A549 (cell line): ENCODE results near the gene NAV2. TPM values are rescaled to one million over a fixed set of nuclear protein-coding genes. Genes with fewer than 3 reads are reported as not detected.
A peak's percentile ranks its signal among the peaks of the same experiment; 100 is the strongest.
"Not testable (repeated sequence)": the region's sequence is repeated elsewhere in the genome, so short reads cannot be mapped to it uniquely, and the experiment has no call there.

Source experiments
- ATAC-seq, 2 experiments: fragments of 200-7000 bp in 1 of 2; fragments of >200 bp in 1 of 2; cut with Nextera tagmentation in 1 of 2; cut with Tn5 transposase in 1 of 2; 3 replicates each; pipeline versions ENCODE4 v1.8.0 to v1.9.1; 2018 to 2020; ENCODE audit warnings: mild to moderate bottlenecking in 1 of 2, moderate library complexity in 1 of 2
- CTCF ChIA-PET: fragments of 300-600 bp; sonication (Branson Sonifier 250); formaldehyde crosslinking; extraction: SDS; loops from one replicate; lab custom pipeline; 2021; ENCODE audit warnings: antibody characterized with exemption, inconsistent platforms; lab: Yijun Ruan, JAX
- POLR2A ChIA-PET: fragments of 350-600 bp; formaldehyde crosslinking; extraction: SDS; loops from one replicate; lab custom pipeline; 2021; ENCODE audit warnings: antibody characterized with exemption, inconsistent platforms; lab: Yijun Ruan, JAX
- DNase-seq, 2 experiments: peaks; one replicate each; pipeline versions ENCODE4 v3.0.0 to v3.0.0-alpha.2; 2011 to 2016; ENCODE audit warnings: low read depth in 1 of 2, low spot score in 1 of 2
- FAIRE-seq: peaks from 2 replicates; lab custom pipeline; 2011; peaks lifted over from hg19 to GRCh38; lab: Jason Lieb, UNC
- H3K27ac ChIP-seq, 2 experiments: fragments of >200 bp; sonication (Bioruptor Twin); formaldehyde crosslinking; 3 replicates each; pipeline ENCODE4 v1.5.1; 2016 to 2017
- H3K4me1 ChIP-seq: fragments of >200 bp; sonication (Bioruptor Twin); formaldehyde crosslinking; 3 replicates; pipeline ENCODE4 v1.6.1; 2016
- H3K4me2 ChIP-seq: fragments of >200 bp; sonication (Bioruptor Twin); formaldehyde crosslinking; 3 replicates; pipeline ENCODE4 v1.6.1; 2016
- H3K4me3 ChIP-seq: fragments of >200 bp; sonication (Bioruptor Twin); formaldehyde crosslinking; 3 replicates; pipeline ENCODE4 v1.5.1; 2016
- H3K9me3 ChIP-seq: fragments of >200 bp; sonication (Bioruptor Twin); formaldehyde crosslinking; 3 replicates; pipeline ENCODE4 v1.6.1; 2016
- CHD2 ChIP-seq: fragments of 150-350 bp; IDR thresholded peaks from 2 replicates; pipeline ENCODE4 v1.6.1; 2014; ENCODE audit warnings: low read length; ENCODE audit not compliant: partially characterized antibody
- CHD4 ChIP-seq: fragments of 200-600 bp; sonication (generic); IDR thresholded peaks from 2 replicates; pipeline ENCODE4 v1.6.1; 2016; ENCODE audit warnings: antibody characterized with exemption, mild to moderate bottlenecking, borderline replicate concordance
- EHF ChIP-seq: fragments of 250-450 bp; sonication (Bioruptor Pico); IDR thresholded peaks from 2 replicates; pipeline ENCODE4 v1.5.0; 2020; ENCODE audit warnings: mild to moderate bottlenecking
- EHMT2 ChIP-seq: fragments of 200-600 bp; sonication (generic); IDR thresholded peaks from 2 replicates; pipeline ENCODE4 v1.6.1; 2016; ENCODE audit warnings: antibody characterized with exemption, low read depth, mild to moderate bottlenecking, moderate library complexity
- EP300 ChIP-seq, 2 experiments: fragments of >200 bp; sonication (Bioruptor Twin); formaldehyde crosslinking; IDR thresholded peaks; 2 replicates in 1 of 2; 3 replicates in 1 of 2; pipeline ENCODE4 v1.6.1; 2016 to 2017
- ESRRA ChIP-seq: fragments of 150-350 bp; IDR thresholded peaks from 2 replicates; pipeline ENCODE4 v1.6.1; 2014; ENCODE audit warnings: mild to moderate bottlenecking, low read length, borderline replicate concordance
- FOSB ChIP-seq: fragments of 250-450 bp; sonication (Bioruptor Pico); IDR thresholded peaks from 2 replicates; pipeline ENCODE4 v1.5.0; 2020; ENCODE audit warnings: mild to moderate bottlenecking, moderate library complexity
- FOXS1 ChIP-seq: fragments of 250-450 bp; sonication (Bioruptor Pico); IDR thresholded peaks from 2 replicates; pipeline ENCODE4 v1.5.0; 2020; ENCODE audit warnings: mild to moderate bottlenecking, moderate library complexity
- KDM1A ChIP-seq: fragments of 200-600 bp; sonication (generic); IDR thresholded peaks from 2 replicates; pipeline ENCODE4 v1.6.1; 2016; ENCODE audit warnings: low read depth, mild to moderate bottlenecking
- MAFK ChIP-seq: fragments of 450-650 bp; IDR thresholded peaks from 2 replicates; pipeline ENCODE4 v1.6.1; 2014; ENCODE audit not compliant: partially characterized antibody
- MAZ ChIP-seq: fragments of 150-350 bp; IDR thresholded peaks from 2 replicates; pipeline ENCODE4 v1.6.1; 2014; ENCODE audit warnings: antibody characterized with exemption, low read depth, low read length, borderline replicate concordance
- MYC ChIP-seq: IDR thresholded peaks from 2 replicates; pipeline ENCODE4 v1.6.1; 2012; ENCODE audit warnings: mild to moderate bottlenecking, inconsistent platforms, low read length, improper control_type of control experiment, borderline replicate concordance
- PHF8 ChIP-seq: fragments of 200-600 bp; sonication (generic); IDR thresholded peaks from 2 replicates; pipeline ENCODE4 v1.6.1; 2016; ENCODE audit warnings: low read depth, mild to moderate bottlenecking, antibody characterized with exemption, moderate library complexity, borderline replicate concordance
- RAD21 ChIP-seq, 2 experiments: fragments of >200 bp in 1 of 2; sonication (Bioruptor Twin) in 1 of 2; formaldehyde crosslinking in 1 of 2; IDR thresholded peaks in 1 of 2; conservative IDR thresholded peaks in 1 of 2; 2 replicates in 1 of 2; 3 replicates in 1 of 2; pipeline ENCODE4 v1.6.1; 2012 to 2018; ENCODE audit warnings: inconsistent platforms in 1 of 2
- RARB ChIP-seq: fragments of 250-450 bp; sonication (Bioruptor Pico); IDR thresholded peaks from 2 replicates; pipeline ENCODE4 v1.8.0; 2021; ENCODE audit warnings: mild to moderate bottlenecking, moderate library complexity
- SMC3 ChIP-seq: fragments of >200 bp; sonication (Bioruptor Twin); formaldehyde crosslinking; IDR thresholded peaks from 3 replicates; pipeline ENCODE4 v1.6.1; 2018; ENCODE audit warnings: inconsistent platforms
- SREBF2 ChIP-seq: fragments of 450-650 bp; IDR thresholded peaks from 2 replicates; pipeline ENCODE4 v1.6.1; 2014; ENCODE audit warnings: mild to moderate bottlenecking, moderate library complexity
- TP53 ChIP-seq: fragments of 250-450 bp; sonication (Bioruptor Pico); IDR thresholded peaks from 2 replicates; pipeline ENCODE4 v1.5.0; 2021; ENCODE audit warnings: mild to moderate bottlenecking, moderate library complexity
- ZC3H11A ChIP-seq: fragments of 450-650 bp; IDR thresholded peaks from 2 replicates; pipeline ENCODE4 v1.6.1; 2014; ENCODE audit warnings: antibody characterized with exemption, mild to moderate bottlenecking
- ZSCAN20 ChIP-seq: fragments of 250-450 bp; sonication (Bioruptor Pico); IDR thresholded peaks from 2 replicates; pipeline ENCODE4 v1.8.0; 2022; ENCODE audit warnings: mild to moderate bottlenecking, moderate library complexity
- WGBS: methylation state at CpG from one replicate; pipeline ENCODE4 v1.1.6; 2017; ENCODE audit errors: missing lambda C conversion rate; 5-methylcytosine and 5-hydroxymethylcytosine counted together
- polyA plus RNA-seq, 4 experiments: library from polyadenylated mRNA; depleted of rRNA in 3 of 4; stranded (reverse); fragments of >200 nt; fragmentation: RNase III in 1 of 4; extraction: RNeasy Plus Mini Kit Qiagen cat#74134 plus additional on column Dnase treatment in 1 of 4; gene quantifications; 2 replicates in 3 of 4; 3 replicates in 1 of 4; pipeline ENCODE4 v1.2.3, GENCODE V29; 2011 to 2017
- TF ChIP-seq, protein P1 (sequence below): IDR thresholded peaks from 2 replicates; pipeline ENCODE4 v1.6.1; 2012
- TF ChIP-seq, protein P2 (sequence below): IDR thresholded peaks from 2 replicates; pipeline ENCODE4 v1.6.1; 2012
- TF ChIP-seq, protein P3 (sequence below): fragments of >200 bp; sonication (Bioruptor Twin); formaldehyde crosslinking; IDR thresholded peaks from 3 replicates; pipeline ENCODE4 v1.5.1; 2016
- TF ChIP-seq, protein P4 (sequence below): fragments of 250-450 bp; sonication (Bioruptor Pico); IDR thresholded peaks from 2 replicates; pipeline ENCODE4 v1.5.0; 2020; ENCODE audit warnings: low read depth, mild to moderate bottlenecking, moderate library complexity
- TF ChIP-seq, protein P5 (sequence below): fragments of 150-350 bp; IDR thresholded peaks from 2 replicates; pipeline ENCODE4 v1.6.1; 2014; ENCODE audit warnings: low read depth, mild to moderate bottlenecking, low read length

NAV2 gene
- polyA plus RNA-seq, 2 of the 4 experiments (the other 2 are of a cell fraction): 4.9 to 19.8 TPM

DNA sequence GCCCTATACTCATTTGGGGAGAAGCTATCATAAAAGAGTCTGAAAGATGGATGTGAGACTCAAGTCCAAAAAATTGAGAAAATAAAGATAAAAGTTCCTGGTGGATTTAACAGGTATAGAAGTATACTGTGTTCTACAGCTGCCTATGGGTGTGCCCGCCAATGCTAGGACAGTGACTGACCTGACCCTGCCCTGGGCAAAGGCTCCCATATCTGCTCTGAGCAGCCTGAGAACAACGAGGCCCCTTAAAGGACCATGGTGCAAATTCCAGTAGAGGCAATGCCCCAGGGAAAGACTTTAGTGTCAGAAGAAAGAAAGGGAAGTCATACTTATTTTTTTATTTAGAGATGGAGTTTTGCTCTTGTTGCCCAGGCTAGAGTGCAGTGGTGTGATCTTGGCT, 181.8 kb downstream of the NAV2 start (continued):
- TF ChIP-seq, protein P1, sequence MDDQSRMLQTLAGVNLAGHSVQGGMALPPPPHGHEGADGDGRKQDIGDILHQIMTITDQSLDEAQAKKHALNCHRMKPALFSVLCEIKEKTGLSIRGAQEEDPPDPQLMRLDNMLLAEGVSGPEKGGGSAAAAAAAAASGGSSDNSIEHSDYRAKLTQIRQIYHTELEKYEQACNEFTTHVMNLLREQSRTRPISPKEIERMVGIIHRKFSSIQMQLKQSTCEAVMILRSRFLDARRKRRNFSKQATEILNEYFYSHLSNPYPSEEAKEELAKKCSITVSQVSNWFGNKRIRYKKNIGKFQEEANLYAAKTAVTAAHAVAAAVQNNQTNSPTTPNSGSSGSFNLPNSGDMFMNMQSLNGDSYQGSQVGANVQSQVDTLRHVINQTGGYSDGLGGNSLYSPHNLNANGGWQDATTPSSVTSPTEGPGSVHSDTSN: no peak
- TF ChIP-seq ZC3H11A: no peak
- TF ChIP-seq, all 56 proteins: peak for 0

DNA sequence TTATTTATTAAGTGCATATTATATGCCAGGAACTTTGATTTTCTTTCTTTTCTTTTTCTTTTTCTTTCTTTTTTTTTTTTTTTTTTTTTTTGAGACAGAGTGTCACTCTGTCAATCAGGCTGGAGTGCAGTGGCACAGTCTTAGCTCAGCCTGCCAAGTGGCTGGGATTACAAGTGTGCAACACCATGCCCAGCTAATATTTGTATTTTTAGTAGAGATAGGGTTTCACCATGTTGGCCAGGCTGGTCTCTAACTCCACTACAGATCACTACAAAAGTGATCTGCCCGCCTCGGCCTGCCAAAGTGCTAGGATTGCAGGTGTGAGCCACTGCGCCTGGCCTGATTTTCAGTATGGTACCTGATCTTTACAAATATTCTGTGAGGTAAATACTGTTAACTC, 182.4 kb downstream of the NAV2 start:
- CTCF ChIA-PET: interaction anchor here (1.5 to 4.0 kb wide), 2 partner anchors 9 to 331 kb away, joined by 3 to 22 read pairs; no protein-coding TSS in a partner anchor
- H3K4me1 ChIP-seq, H3K4me3 ChIP-seq, ATAC-seq, FAIRE-seq, H3K9me3 ChIP-seq, DNase-seq, H3K4me2 ChIP-seq, POLR2A ChIA-PET, H3K27ac ChIP-seq: not testable (repeated sequence)
- 98% methylated on average over 3 of the region's 3 CpGs for WGBS

DNA sequence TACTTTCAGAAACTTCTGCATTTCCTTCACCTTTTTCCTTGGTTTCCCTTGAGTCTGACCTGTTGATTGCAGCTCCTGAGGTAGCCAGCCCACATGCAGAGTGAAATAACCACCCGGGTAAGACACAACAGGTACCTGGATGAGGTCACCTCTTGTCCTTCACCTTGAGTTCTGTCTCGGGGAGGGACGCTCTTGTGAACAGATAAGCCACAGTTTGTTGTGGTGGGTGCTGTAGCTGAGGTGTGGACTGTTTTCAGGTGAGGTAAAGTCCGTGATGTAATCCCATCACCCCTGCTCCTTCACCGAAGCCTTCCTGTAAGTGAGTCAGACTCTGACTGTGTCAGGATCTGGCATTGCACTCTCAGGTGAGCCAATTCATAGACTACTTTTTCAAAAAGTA, 183.1 kb downstream of the NAV2 start:
- DNase-seq (no peak), FAIRE-seq (no peak), ATAC-seq (no peak)
- POLR2A ChIA-PET: no interaction called here
- H3K4me1 ChIP-seq: no peaks in the 10 kb centered on the region
- no peak overlapping the region for H3K27ac ChIP-seq
- TF ChIP-seq RARB: no peak
- TF ChIP-seq RAD21 (conservative IDR thresholded peaks at IDR 0.05 in 1 of 2, IDR thresholded peaks at IDR 0.05 in 1 of 2): no peak
- TF ChIP-seq, all 56 proteins: peak for 0
- no peak overlapping the region for H3K4me3 ChIP-seq
- H3K4me2 ChIP-seq: no peak overlapping the region
- H3K9me3 ChIP-seq: no peaks in the 10 kb centered on the region
- WGBS: 53% methylated on average over 5 of the region's 5 CpGs
- CTCF ChIA-PET: interaction anchor here (1.5 to 4.0 kb wide), 2 partner anchors 8 to 331 kb away, joined by 3 to 22 read pairs; no protein-coding TSS in a partner anchor

DNA sequence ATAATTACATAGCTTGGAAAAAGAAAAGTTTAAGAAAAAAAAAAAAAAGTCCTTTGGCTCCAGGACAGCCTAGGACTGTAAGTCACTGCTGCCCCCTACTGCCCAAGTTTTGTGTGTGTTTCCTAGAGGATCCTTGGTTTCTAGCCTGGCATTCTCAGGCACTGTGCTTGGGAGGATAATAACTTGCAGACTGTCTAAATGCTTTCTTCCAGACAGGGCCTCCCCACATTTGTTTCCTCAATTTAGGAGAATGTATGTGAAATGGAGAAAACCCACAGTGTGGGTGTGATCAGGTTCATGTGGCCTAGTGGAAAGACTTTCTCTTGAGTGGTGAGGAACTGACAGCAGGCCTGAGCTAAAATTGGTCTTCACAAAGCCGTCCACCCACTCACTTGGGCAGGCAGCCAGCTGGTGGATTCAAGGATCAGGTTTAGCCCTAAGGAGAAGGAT, 191.0 kb downstream of the NAV2 start:
- FAIRE-seq (no peak), ATAC-seq (peak; percentile 80 to 93; a peak in 5 of 6 replicates), DNase-seq (peak; percentile 52 to 75)
- H3K4me1 ChIP-seq: no peaks in the 10 kb centered on the region
- H3K4me2 ChIP-seq: no peak overlapping the region
- no peak overlapping the region for H3K4me3 ChIP-seq
- CTCF ChIA-PET: interaction anchor here (0.6 to 10.2 kb wide), 69 partner anchors 8 to 833 kb away, joined by 3 to 191 read pairs (median 5); no protein-coding TSS in a partner anchor
- no peak for TF ChIP-seq KDM1A
- no peak for TF ChIP-seq EP300 (IDR thresholded peaks at IDR 0.05)
- TF ChIP-seq TP53 (CRISPR knock-in tag): no peak
- no peak for TF ChIP-seq ESRRA
- TF ChIP-seq MAZ: no peak
- no peak for TF ChIP-seq FOXS1 (CRISPR knock-in tag)
- no peak for TF ChIP-seq PHF8
- TF ChIP-seq SMC3: peak; percentile 88
- TF ChIP-seq, protein P2, sequence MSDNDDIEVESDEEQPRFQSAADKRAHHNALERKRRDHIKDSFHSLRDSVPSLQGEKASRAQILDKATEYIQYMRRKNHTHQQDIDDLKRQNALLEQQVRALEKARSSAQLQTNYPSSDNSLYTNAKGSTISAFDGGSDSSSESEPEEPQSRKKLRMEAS: no peak
- no peak for TF ChIP-seq SREBF2
- TF ChIP-seq RAD21 (conservative IDR thresholded peaks at IDR 0.05 in 1 of 2, IDR thresholded peaks at IDR 0.05 in 1 of 2): peak; percentile 92 to 95
- no peak for TF ChIP-seq EHMT2
- no peak for TF ChIP-seq CHD4
- no peak for TF ChIP-seq EHF (CRISPR knock-in tag)
- no peak for TF ChIP-seq MAFK
- no peak for TF ChIP-seq FOSB
- TF ChIP-seq, protein P3, sequence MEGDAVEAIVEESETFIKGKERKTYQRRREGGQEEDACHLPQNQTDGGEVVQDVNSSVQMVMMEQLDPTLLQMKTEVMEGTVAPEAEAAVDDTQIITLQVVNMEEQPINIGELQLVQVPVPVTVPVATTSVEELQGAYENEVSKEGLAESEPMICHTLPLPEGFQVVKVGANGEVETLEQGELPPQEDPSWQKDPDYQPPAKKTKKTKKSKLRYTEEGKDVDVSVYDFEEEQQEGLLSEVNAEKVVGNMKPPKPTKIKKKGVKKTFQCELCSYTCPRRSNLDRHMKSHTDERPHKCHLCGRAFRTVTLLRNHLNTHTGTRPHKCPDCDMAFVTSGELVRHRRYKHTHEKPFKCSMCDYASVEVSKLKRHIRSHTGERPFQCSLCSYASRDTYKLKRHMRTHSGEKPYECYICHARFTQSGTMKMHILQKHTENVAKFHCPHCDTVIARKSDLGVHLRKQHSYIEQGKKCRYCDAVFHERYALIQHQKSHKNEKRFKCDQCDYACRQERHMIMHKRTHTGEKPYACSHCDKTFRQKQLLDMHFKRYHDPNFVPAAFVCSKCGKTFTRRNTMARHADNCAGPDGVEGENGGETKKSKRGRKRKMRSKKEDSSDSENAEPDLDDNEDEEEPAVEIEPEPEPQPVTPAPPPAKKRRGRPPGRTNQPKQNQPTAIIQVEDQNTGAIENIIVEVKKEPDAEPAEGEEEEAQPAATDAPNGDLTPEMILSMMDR: peak; percentile 92
- TF ChIP-seq, protein P4, sequence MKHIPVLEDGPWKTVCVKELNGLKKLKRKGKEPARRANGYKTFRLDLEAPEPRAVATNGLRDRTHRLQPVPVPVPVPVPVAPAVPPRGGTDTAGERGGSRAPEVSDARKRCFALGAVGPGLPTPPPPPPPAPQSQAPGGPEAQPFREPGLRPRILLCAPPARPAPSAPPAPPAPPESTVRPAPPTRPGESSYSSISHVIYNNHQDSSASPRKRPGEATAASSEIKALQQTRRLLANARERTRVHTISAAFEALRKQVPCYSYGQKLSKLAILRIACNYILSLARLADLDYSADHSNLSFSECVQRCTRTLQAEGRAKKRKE (CRISPR knock-in tag): no peak
- TF ChIP-seq ZSCAN20 (CRISPR knock-in tag): no peak
- TF ChIP-seq CHD2: no peak
- no peak for TF ChIP-seq MYC
- TF ChIP-seq, protein P5, sequence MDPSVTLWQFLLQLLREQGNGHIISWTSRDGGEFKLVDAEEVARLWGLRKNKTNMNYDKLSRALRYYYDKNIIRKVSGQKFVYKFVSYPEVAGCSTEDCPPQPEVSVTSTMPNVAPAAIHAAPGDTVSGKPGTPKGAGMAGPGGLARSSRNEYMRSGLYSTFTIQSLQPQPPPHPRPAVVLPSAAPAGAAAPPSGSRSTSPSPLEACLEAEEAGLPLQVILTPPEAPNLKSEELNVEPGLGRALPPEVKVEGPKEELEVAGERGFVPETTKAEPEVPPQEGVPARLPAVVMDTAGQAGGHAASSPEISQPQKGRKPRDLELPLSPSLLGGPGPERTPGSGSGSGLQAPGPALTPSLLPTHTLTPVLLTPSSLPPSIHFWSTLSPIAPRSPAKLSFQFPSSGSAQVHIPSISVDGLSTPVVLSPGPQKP: no peak
- H3K27ac ChIP-seq: no peak overlapping the region
- no peaks in the 10 kb centered on the region for H3K9me3 ChIP-seq
- 67% methylated on average over 1 of the region's 1 CpG for WGBS
- POLR2A ChIA-PET: interaction anchor here (0.6 kb wide), 1 partner anchor 229 kb away, joined by 3 read pairs; no protein-coding TSS in a partner anchor
